Stimulated activated CD8-positive, alpha-beta memory T cell treated with anti-CD3 and anti-CD28 coated beads, Interleukin-15, amount 100 ng/mL, for 4 hours (primary cell): Measurements from ENCODE around the gene UQCRHL.

ENCODE experiments used
- DNase-seq, 2 donors: peaks; one replicate each; pipeline ENCODE4 v3.0.0-alpha.2; 2020; ENCODE audit warnings: low read depth in 2 of 2

Gene UQCRHL

DNA sequence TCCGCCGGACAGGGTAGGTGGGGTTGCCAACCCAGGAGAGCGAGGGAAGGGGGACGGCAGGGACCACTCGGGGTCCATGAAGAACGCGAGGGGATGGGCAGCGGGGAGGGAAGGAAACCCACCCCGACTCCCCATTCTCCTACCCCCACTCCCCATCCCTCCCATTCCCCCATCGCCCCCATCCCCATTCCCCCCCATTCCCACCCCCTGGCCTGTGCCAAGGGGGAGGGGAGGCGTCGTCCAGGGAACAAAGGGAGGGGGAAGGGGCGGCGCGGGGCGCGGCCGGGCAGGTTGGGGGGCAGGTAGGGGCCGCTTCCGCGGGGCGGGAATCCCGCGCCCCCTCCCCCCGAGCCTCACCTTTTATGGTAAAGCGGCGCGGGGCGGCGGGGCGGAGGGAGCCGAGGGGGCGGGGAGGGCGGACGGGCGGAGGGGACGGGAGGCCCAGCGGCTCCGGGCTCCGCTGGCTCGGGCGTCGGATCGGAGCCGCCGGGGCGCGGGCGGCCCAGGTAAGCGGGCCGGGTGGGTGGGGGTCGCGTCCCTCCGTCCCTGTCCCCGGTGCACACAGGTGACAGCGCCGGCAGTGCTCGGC lies 49.0 kb downstream of the UQCRHL start, which contains the start of gene FBLIM1:
Gene FBLIM1, plus strand, starts transcription at position 453 of the 589 bp plus-strand sequence. CDS start 6,189 bp downstream, outside the sequence.
- no peak for DNase-seq

- no peak for DNase-seq
These were observed 49.7 kb downstream of the UQCRHL start for GRCh38 chr1:15757575-15758342.
